Activated CD4-positive, alpha-beta T cell treated with anti-CD3 and anti-CD28 coated beads, Interleukin-2, amount 50 U/mL, for 1 hour (primary cell): ENCODE results near the gene SORL1.

Experiments used
- DNase-seq: peaks from one replicate; pipeline ENCODE4 v3.0.0-alpha.2; 2020

SORL1 gene

DNA sequence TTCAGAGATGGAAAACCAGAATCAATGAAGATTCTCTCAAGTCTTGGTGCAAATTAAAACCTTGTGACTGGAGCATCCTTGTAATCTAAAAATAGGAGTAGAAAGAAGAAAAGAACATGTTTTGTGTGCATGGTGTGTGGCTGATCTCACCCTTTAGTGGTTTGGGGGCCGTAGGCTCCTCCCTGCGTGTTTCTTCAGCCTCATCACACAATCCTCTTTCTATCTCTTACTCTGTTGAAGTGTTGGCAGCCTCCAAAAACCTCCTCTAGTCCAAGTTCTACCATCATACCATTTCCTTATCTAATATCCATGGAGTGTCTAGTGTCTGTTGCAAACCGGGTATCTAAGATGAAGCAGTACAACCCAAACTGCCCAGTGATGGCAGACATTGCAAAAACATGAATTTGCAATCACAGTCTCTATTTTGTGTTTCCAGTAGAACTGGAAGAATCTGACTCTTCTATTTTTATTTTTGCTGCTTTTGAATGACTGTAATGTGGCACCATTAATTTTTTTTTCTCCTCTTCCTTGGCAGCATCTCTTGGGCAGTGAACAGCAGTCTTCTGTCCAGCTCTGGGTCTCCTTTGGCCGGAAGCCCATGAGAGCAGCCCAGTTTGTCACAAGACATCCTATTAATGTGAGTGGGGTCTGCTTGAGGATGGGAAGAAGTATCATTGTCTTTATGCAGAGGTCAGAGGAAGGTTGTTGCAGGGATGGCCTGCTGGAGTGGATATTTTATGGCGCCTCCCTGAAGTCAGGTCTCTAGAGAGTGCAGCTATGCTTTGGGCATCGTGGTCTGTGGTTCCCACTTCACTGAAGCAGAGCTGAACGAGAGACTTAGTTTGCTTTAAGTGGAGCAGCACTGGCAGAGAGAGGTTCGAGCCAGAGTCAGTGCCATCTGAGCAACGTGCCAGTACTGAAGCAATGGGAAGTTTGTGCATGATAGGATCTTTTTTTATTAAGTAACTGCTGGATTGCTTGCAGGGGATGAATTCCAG lies 60.7 kb downstream of the SORL1 start:
- DNase-seq = no peak

DNA sequence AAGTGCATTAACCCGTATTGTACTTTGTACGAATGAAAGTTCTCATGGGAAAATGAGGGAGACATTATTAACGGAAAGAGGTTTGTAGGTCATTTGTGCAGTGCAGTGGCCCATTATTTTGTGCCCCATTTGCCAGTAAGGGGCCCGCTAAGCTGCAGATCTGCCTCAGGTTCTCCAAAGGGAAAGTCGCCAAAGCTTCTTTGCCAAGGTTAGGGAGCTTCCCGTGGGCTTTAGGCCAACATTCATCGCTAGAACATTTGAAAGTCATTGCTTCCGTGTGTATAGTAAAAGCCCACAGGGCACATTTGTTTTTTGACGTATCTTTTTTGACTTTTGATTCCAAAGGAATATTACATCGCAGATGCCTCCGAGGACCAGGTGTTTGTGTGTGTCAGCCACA lies 61.7 kb downstream of the SORL1 start:
- DNase-seq = no peak

DNA sequence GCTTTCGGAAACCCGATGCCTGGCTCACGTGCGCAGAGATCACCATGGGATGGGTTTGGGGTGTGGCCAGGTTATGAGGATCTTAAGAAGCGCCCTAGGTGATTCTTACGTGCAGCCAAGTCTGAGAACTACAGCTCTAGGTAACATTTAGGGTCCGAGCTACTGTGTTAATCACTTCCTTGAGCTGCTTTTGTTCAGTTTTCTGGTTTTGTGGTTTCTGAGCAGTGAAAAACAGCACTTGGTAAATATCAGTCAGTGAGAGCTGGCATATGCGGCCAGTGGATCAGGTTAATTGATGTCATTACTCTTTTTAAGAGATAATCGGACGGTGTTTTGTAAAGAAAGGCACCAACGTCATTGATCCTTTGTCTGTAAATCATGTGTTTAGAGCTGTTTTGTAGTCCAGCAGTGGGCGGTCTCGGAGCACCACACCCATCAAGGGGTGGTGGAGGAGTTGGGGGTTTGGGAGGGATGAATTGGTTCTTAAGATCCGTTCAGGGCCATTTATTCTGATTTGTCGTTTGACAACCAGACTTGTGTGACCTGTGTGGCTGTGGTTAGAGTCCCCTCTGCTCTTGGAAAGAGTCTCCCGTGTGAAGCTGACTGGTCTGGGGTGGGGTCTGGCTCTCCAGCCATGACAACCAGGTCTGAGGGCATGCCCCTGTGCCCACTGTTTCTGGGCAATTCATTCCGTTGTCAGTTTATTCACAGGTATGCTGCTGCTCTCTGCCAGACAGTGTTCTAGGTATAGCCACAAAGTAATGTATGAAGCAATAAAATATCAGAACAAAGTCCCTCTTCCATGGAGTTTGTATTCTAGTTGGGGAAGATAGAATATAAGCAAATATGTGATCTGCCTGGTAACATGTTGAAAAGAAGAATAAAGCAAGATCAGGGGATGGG lies 62.6 kb downstream of the SORL1 start:
- DNase-seq = no peak

DNA sequence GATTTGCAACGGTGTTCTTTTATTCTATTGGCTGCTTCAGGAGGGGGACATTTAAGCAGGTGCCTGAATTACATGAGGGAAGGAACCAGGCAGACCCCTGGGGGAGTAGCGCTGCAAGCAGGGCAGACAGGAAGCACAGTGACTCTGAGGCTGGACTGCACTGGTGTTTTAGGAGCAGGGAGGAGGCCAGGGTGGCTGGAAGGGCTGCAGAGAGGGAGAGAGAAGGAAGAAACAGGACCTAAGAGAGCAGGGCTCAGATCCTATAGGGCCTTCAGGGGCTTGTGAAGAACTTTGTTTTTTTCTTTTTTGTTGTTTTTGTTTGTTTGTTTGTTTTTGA lies 63.2 kb downstream of the SORL1 start:
- no peak for DNase-seq

DNA sequence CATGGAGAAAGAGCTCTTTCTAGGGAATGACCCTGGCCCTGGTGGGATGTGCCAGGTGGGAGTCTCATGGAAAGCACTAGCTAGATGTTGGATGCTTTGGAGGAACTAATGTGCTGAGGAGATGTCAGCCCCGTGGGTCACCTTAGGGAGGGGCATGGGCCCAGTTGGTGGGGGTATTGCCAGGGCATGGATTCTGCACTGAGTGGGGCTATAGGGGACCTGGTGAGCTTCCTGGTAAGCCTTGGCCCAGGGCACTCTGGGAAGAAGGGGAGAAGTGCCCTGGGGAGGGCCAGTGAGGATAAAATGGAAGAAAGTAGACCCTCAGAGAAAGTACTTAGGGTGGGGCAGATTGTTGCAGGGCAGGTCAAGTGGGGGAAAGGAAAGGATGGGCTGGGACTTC lies 65.9 kb downstream of the SORL1 start:
- no peak for DNase-seq

DNA sequence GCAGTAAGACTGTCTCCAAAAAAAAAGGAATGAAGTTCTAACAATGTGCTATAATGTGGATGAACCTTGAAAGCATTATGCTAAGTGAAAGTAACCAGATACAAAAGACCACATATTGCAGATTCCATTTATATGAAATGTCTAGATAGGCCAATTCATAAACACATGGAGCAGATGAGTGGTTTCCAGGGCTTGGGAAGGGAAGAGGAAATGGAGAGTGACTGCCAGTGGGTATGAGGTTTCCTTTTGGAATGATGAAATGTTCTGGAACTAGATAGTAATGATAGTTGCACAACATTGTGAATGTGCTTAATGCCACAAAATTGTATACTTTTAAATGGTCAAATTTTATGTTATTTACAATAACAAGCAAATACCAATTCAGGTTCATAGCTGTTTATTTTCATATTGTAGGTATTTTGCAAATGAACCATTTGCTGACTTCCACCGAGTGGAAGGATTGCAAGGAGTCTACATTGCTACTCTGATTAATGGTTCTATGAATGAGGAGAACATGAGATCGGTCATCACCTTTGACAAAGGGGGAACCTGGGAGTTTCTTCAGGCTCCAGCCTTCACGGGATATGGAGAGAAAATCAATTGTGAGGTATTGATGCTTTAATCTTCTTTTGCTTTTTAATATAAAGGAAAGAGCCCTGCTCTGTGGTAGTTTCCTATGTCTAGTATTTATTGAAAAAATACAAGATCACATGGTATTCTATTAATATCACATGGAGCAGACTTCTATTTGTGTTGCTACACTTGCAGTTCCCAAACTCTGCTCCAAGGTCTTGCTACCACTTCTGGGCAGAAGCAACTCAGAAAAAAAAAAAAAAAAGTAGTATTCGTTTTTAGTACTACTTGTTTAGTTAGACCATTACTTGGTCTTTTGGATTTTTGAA lies 68.4 kb downstream of the SORL1 start:
- DNase-seq = no peak

DNA sequence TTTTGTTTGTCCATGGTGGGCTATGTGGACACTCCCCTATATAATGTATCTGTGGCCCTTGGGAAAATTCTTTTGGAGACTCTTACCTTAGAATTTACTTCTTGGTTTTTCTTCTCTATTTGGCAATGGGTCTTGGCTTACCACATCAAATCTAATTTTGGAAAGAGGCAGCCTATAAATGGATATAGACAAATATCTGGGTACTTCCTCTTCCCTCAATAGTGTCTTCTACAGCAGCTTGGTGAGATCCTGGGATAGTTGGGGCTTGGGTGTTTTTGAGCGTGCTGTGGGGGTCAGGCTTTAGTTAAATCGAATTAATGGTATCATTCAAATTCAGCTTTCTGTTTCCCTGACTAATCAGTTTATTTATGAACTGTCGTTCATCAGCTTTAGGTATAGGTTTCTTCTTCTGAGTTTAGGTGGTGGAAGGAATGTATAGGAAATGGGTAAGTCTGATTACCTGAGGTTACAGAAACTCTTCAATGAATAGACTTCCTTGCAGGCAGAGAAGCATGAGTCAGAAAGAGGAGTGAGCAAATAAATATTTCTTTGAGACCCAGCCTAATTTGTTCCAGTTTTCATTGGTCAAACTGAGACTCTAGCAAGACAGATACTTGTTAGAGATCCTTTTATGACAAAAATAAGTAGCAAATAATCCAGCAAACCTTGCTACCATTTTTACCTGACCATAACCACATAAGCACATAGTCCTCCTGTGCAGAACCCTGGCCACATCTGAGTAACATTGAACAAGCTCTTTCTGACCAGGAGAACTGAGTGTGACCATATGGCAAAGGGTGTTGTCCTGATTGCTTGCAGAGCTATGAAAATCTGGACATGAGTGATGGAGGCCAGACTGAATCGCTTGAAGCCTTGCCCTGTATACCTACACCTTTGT lies 69.3 kb downstream of the SORL1 start:
- no peak for DNase-seq

DNA sequence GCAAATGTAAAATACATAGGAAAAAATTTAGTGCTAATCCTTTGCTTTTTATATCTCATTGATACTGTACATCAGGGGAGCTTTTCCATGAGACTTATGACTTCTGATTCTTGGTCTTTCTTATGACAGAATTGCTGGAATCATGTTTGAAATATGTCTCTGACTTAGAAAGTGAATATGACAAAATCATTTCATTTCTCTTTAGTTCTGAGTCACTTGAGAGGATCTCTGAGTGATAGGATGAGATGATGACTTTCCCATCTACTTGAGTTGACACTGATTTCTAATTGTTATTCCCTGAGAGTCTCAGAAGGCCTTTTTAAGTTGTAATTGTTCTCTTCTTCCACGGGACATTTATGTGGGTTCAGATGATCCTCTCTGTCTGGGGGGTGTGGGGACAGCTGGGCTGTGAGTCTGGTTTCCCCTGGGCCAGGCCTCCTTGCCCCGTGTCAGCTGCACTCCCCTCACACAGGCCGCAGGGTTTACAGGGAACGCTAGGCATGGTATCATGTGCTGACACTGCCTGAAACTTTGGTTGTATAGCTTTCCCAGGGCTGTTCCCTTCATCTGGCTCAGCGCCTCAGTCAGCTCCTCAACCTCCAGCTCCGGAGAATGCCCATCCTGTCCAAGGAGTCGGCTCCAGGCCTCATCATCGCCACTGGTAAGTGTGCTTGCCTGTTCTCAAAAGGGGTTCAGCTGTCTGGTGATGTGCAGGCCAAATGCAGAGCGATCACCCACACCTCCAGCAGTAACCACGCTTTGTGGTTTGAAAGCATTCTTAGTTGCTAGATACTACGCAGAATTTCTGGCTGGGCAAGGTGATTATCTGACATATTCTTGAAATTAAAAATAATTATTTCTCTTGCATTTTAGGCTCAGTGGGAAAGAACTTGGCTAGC lies 70.2 kb downstream of the SORL1 start:
- no peak for DNase-seq

DNA sequence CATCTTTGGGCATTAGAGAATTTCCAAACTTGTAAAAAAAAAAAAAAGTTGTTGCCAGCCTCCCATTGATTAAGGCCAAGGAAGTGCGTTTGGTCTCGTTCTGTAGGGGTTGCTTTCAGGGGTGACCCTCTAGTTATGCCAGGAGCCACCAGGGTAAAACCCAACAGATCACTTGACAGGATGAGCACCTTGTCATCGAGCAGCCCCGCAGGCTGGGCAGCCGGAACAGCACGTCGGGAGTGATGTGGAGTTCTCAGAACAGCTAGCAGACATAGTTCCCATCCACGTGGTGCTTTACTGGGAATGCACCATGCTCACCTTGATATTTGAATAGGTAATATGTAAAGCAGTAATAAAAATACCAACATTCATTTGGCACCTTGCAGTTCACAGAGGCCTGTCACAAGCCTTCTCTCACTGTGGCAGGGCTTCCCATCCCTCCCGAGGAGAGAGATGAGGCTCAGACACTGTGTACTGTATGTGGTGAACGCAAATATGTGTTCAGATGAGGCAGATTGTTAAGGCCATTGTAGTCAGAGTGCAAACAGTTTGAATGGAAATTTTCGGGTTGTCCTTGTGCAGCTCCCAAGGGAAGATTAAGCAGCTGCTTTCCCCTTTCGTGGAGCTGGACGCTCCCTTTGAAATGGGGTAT lies 71.6 kb downstream of the SORL1 start:
- DNase-seq = no peak

DNA sequence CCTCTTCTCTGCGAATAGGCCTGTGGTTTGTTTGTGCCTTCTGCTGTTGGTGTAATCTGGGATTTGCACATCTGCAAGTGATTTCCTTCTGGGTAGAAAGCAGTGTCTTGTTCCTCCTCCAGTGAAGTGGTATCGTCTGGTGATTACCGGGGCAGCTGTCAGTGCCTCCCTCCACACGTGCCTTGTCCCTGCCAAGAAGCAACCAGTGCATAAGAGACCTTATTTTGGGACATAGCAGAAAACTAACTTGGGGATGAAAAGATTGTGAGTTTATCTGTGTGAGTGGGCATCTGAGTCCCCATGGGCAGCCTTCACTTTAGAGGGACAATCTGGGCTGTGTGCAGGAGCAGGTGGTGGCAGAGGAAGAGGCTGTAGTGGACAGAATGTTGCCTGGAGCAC lies 72.1 kb downstream of the SORL1 start:
- no peak for DNase-seq

DNA sequence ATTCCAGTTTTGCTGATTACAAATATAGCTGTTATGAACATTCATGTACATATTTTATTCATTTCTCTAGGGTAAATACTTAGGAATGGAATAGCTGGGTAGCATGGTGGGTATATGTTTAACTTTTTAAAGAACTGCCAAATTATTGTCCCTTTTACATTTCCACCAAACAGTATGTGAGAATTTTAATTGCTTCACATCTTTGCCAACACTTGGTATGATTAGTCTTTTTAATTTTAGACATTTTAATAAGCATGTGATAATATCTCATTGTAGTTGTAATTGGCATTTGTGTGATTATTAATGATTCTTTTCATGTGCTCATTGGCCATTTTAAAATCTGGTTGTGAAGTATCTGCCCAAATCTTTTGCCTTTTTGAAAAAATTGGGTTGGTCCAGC lies 73.3 kb downstream of the SORL1 start:
- DNase-seq = no peak

DNA sequence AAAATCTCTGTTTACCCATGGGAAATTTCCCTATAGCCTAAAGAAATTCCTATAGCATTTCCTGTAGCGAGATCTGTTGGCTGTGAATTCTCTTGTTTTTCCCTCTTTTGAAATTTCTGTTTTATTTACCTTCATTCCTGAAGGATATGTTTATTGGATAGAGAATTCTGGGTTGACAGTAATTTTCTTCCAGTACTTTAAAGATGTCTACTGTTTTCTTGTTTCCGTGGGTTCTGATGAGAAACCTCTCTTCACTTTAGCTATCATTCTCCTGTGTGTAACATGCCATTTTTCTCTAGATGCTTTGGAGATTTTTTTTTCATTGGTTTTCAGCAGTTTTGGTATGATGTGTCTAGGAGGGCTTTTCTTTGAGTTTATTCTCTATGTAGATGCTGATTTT lies 78.1 kb downstream of the SORL1 start:
- no peak for DNase-seq

DNA sequence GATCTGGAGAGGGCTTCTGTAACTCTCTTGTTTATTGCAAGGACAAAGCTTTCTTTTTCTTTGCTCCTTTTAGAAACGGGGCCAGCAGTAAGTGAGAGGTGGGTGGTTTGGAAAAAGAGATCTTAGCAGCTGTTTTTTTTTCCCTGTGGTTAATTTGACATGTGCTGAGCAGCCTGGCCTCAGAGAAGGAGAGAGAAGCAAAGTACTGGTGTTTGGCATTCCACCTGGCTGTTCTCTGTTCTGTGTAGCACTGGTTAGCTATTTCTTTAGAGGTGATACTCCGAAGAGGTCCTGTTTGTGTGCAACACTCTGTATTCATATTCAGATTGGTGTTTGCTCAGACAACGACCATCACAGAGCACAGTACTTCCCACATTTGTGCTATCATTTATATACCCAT lies 81.5 kb downstream of the SORL1 start:
- no peak for DNase-seq

DNA sequence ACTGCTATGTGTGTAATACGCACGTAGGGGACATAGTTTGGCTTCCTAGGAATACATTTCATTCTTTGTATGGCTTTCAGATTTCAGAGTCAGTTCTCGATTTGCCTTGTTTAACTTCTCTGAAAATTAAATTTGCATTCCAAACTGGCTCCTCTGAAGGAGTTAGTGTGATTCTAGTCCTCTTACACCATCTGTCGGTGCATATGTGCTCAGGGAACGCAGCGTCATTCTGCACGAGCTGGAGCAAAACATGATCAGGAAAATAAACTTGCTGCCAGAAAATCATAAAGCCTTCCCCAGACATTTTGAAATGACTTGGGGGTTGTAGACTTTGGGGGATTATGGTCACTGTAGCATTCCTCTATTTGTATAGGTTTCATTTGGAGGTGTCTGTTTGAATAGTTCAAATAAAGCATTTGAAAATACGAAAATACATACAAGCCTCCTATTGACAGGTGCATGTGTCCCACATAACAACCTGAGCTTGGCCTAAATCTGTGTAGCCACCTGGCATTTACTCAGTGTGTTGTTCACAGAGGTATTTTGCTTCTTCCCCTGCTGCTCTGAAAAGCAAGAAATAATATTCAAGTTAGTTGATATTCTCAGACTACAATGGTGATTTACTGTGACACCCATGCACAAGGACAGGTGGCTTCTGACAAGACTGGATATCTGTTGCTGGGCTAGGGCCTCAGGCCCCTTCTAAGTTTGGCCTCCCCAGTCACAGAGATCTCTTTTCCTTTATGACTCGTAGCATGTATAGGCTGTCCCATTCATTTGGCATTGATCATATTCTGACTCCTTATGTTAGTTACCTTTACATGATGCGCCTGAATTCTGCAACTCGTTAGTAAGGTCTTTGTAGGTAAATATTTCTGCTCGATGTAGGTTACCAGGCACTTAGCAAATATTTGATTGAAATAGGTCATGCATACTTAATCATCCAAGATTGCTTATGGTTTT lies 82.3 kb downstream of the SORL1 start:
- no peak for DNase-seq

DNA sequence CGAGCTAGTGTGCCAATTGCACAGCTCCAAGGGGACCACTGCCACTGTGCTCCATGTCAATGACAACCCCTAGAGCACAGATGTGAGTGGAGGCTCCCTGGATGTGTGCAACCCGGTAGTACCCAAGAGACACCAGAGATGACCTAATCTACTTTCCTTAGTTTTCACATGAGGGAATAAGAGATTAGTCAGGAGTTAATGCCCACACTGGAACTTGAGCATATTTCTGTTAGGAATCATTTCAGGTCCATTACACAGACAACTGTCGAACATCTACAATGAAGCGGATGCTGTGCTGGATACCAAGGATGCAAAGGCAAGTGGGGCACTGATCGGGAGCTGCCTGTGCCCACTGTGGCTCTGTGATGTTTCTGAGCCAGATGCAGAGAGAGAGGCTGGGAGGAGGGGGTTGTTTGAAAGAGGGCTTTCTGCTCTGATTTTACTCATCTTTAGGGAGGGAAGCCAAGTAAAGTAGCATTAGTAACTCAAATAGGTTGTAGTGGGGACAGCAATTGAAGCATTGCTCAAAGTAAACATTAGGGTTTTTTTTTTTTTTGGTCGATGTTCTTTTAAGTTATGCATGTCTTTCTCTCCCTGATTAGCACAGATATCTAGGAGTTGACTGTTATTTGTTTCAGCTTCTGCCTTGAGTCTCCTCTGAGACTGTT lies 83.1 kb downstream of the SORL1 start:
- no peak for DNase-seq

DNA sequence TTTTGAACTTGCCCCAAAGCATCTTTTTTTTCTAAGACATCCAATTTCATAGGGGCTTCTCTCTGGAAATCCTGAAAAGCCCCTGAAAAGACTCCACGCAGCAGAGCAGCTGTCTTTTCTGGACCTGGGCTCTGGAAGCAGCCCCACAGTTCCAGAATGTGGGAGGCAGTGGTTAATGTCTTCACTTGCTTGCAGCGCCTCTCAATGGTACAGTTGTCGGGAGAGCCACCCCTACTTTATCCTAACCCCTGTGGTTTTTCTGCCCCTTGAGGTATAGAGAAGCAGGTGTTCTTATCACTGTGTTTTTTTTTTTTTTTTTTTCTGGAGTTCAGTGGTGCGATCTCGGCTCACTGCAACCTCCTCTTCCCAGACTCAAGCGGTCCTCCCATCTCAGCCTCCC lies 84.0 kb downstream of the SORL1 start:
- no peak for DNase-seq

DNA sequence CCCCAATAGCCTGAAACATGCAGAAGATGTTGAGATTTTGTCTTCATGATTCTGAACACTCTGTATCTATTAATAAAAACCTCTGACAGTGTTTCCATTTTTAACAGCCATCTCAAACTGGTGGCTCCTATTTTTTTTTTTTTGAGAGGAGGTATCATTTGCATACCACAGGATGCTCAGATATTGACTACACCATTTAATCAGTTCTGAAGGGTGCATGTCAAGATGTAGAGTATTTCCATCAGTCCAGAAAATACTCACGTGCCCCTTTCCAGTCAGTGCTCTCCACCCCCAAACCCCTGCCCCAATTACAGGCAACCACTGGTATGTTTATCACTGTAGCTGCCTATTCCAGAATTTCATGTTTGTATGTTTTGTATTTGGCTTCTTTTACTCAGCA lies 85.9 kb downstream of the SORL1 start:
- no peak for DNase-seq

DNA sequence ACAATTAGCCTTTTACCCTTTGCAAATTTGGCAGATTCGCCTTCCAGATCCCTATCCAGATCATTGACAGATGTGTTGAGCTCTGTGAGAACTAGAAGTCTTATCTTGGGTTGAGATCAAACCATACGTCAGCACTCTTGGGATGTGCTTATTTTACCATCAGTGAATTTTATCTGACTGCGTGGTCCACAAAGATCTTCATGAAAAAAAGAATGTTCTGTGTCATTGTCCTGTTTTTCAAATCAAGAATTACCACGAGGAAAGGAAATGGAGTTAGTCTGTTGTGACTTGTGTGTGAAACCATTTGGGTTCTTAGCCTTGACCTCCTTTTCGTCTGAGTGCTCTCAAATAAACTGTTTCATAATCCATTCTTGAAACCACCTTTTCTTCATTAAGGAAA lies 86.9 kb downstream of the SORL1 start:
- DNase-seq = no peak
